Motor neuron (in vitro differentiated cells): ENCODE data around the gene DAW1. TPM values are rescaled to one million over a fixed set of nuclear protein-coding genes. Genes with fewer than 3 reads are reported as not detected.
"Not testable (repeated sequence)": the region's sequence is repeated elsewhere in the genome, so short reads cannot be mapped to it uniquely, and the experiment has no call there.

Source experiments
- ATAC-seq, 8 experiments: fragments of 200-7000 bp; cut with Tn5 transposase; replicated peaks in 6 of 8; 2 replicates each; pipeline ENCODE4 v1.8.0; 2021; ENCODE audit warnings: mild to moderate bottlenecking in 8 of 8, moderate library complexity in 8 of 8
- H3K27ac ChIP-seq, 2 donors: fragments of 250-450 bp; sonication (Bioruptor Pico); 2 replicates each; pipeline ENCODE4 v1.9.0; 2021; ENCODE audit warnings: antibody characterized with exemption in 2 of 2, mild to moderate bottlenecking in 2 of 2, moderate library complexity in 1 of 2
- H3K4me1 ChIP-seq, 2 donors: fragments of 250-450 bp; sonication (Bioruptor Pico); replicated peaks in 1 of 2; 2 replicates each; pipeline ENCODE4 v1.6.1; 2021; ENCODE audit warnings: antibody characterized with exemption in 2 of 2, mild to moderate bottlenecking in 2 of 2, moderate library complexity in 1 of 2
- H3K4me3 ChIP-seq, 5 donors: fragments of 250-450 bp; sonication (Bioruptor Pico); 2 replicates each; pipeline ENCODE4 v1.9.0; 2021; ENCODE audit warnings: antibody characterized with exemption in 5 of 5, mild to moderate bottlenecking in 5 of 5, moderate library complexity in 4 of 5
- WGBS, 10 experiments: fragments of 450-650 bp; shearing (Covaris generic); methylation state at CpG; one replicate each; pipeline ENCODE4 v1.0.0; 2022; 5-methylcytosine and 5-hydroxymethylcytosine counted together
- in situ Hi-C, 9 experiments: fragments of 400-800 bp; cut with MboI; loops; one replicate each; pipeline ENCODE4 v1.15.0; 2021; ENCODE audit warnings: low sequenced_read_pairs in 9 of 9, low pct_unique_long_range_greater_than_20kb in 2 of 9; ENCODE audit not compliant: unreplicated experiment in 9 of 9
- total RNA-seq, 8 experiments: library from RNA; unstranded; fragments of 300-600 nt; gene quantifications; 2 replicates each; pipeline versions ENCODE4 v1.2.3 to v1.2.4, GENCODE V29; 2022

DAW1 gene
- total RNA-seq: 10 to 100 TPM in 1 of 8 experiments, under 1 TPM in 3, not detected in 4; 0.08 to 28.3 (median 0.13) TPM

- 0 to 27% (median 0%) methylated on average over 1 to 3 of the region's 34 CpGs; no CpG with 5 or more reads in 7 of the 10 experiments for WGBS, 10 experiments
- peak; percentile 95 to 100 (median 98) for ATAC-seq
- Histone ChIP-seq H3K27ac (no peak within 1 kb of the TSS), H3K4me1 (no peaks in the 10 kb centered on the region), H3K4me3 (peak within 1 kb of the TSS; percentile 24 to 41 (median 34))
- in situ Hi-C loops: loop anchor here in 1 of 9 experiments (25.0 kb wide), 2 partner anchors 209 to 459 kb away; partner anchors contain the start of gene SCYGR5
These were observed at the start of gene DAW1 for GRCh38 chr2:227871375-227871791. DAW1 (plus strand) TSS chr2:227871631; CDS start chr2:227871690, 59 bp downstream.

- H3K4me1 ChIP-seq: no peaks in the 10 kb centered on the region
- H3K4me3 ChIP-seq: no peak overlapping the region
- ATAC-seq: no peak
- H3K27ac ChIP-seq: no peak overlapping the region
- in situ Hi-C loops: no loop called here
- 40 to 100% (median 79%) methylated on average over 1 to 2 of the region's 2 CpGs; no CpG with 5 or more reads in 1 of the 10 experiments for WGBS, 10 experiments
These were observed 48.9 kb upstream of the DAW1 start for GRCh38 chr2:227822416-227823003.

GRCh38 chr2:227823922-227824321 lies 47.5 kb upstream of the DAW1 start:
- WGBS, 10 experiments: 38 to 100% (median 68%) methylated on average over 1 to 2 of the region's 2 CpGs
- no peak for ATAC-seq
- no peak overlapping the region for H3K27ac ChIP-seq
- H3K4me1 ChIP-seq: no peaks in the 10 kb centered on the region
- no peak overlapping the region for H3K4me3 ChIP-seq
- in situ Hi-C loops: no loop called here

GRCh38 chr2:227824711-227825110 lies 46.7 kb upstream of the DAW1 start:
- Histone ChIP-seq H3K4me3 (no peak overlapping the region), H3K4me1 (no peaks in the 10 kb centered on the region), H3K27ac (no peak overlapping the region)
- WGBS, 10 experiments: 62 to 100% (median 87%) methylated on average over 1 to 7 of the region's 7 CpGs
- in situ Hi-C loops: no loop called here
- no peak for ATAC-seq

GRCh38 chr2:227826019-227826521 lies 45.4 kb upstream of the DAW1 start:
- Histone ChIP-seq H3K4me1 (no peaks in the 10 kb centered on the region), H3K27ac (no peak overlapping the region), H3K4me3 (no peak overlapping the region)
- in situ Hi-C loops: no loop called here
- WGBS, 10 experiments: 40 to 90% (median 74%) methylated on average over 1 to 7 of the region's 10 CpGs; no CpG with 5 or more reads in 2 of the 10 experiments
- no peak for ATAC-seq

- no peak for ATAC-seq
- H3K4me3 ChIP-seq: no peak overlapping the region
- in situ Hi-C loops: no loop called here
- H3K27ac ChIP-seq: no peak overlapping the region
- H3K4me1 ChIP-seq: no peaks in the 10 kb centered on the region
- 0 to 42% (median 33%) methylated on average over 1 to 2 of the region's 2 CpGs; no CpG with 5 or more reads in 4 of the 10 experiments for WGBS, 10 experiments
These were observed 44.9 kb upstream of the DAW1 start for GRCh38 chr2:227826563-227826962.

- in situ Hi-C loops: no loop called here
- WGBS, 10 experiments: 60 to 100% (median 94%) methylated on average over 1 to 6 of the region's 7 CpGs; no CpG with 5 or more reads in 2 of the 10 experiments
- H3K27ac ChIP-seq: no peak overlapping the region
These were observed 44.3 kb upstream of the DAW1 start for GRCh38 chr2:227827143-227827542.

GRCh38 chr2:227828477-227828912 lies 42.9 kb upstream of the DAW1 start:
- Histone ChIP-seq H3K4me3 (no peak overlapping the region), H3K4me1 (no peaks in the 10 kb centered on the region), H3K27ac (no peak overlapping the region)
- no peak for ATAC-seq
- in situ Hi-C loops: no loop called here

More at GRCh38 chr2:227827143-227827542, 44.3 kb upstream of the DAW1 start:
- Histone ChIP-seq H3K4me1 (no peaks in the 10 kb centered on the region), H3K4me3 (no peak overlapping the region)
- no peak for ATAC-seq

- Histone ChIP-seq H3K4me3 (no peak overlapping the region), H3K4me1 (no peaks in the 10 kb centered on the region), H3K27ac (no peak overlapping the region)
- in situ Hi-C loops: no loop called here
- ATAC-seq: no peak
- WGBS, 10 experiments: 47 to 86% (median 67%) methylated on average over 1 to 2 of the region's 2 CpGs; no CpG with 5 or more reads in 1 of the 10 experiments
These were observed 42.1 kb upstream of the DAW1 start for GRCh38 chr2:227829337-227829736.

- ATAC-seq: no peak
- H3K27ac ChIP-seq: no peak overlapping the region
- 50 to 95% (median 85%) methylated on average over 1 to 9 of the region's 10 CpGs; no CpG with 5 or more reads in 1 of the 10 experiments for WGBS, 10 experiments
- in situ Hi-C loops: no loop called here
- H3K4me3 ChIP-seq: no peak overlapping the region
- H3K4me1 ChIP-seq: no peaks in the 10 kb centered on the region
These were observed 37.0 kb upstream of the DAW1 start for GRCh38 chr2:227834423-227834822.

- no peaks in the 10 kb centered on the region for H3K4me1 ChIP-seq
- H3K4me3 ChIP-seq: no peak overlapping the region
- no peak for ATAC-seq
- WGBS, 10 experiments: 63 to 100% (median 85%) methylated on average over 2 to 5 of the region's 5 CpGs
- H3K27ac ChIP-seq: no peak overlapping the region
- in situ Hi-C loops: no loop called here
These were observed 36.3 kb upstream of the DAW1 start for GRCh38 chr2:227834916-227835650.

GRCh38 chr2:227839339-227840129 lies 31.9 kb upstream of the DAW1 start:
- H3K4me3 ChIP-seq, H3K4me1 ChIP-seq, in situ Hi-C loops, H3K27ac ChIP-seq: not testable (repeated sequence)
- WGBS, 10 experiments: 40 to 100% (median 79%) methylated on average over 1 to 5 of the region's 7 CpGs; no CpG with 5 or more reads in 3 of the 10 experiments
- ATAC-seq: peak in 2 of 8 experiments; percentile 43 to 50

GRCh38 chr2:227846831-227847230 lies 24.6 kb upstream of the DAW1 start:
- in situ Hi-C loops: no loop called here

More at GRCh38 chr2:227846831-227847230, 24.6 kb upstream of the DAW1 start:
- H3K4me3 ChIP-seq: no peak overlapping the region
- WGBS, 10 experiments: 38 to 100% (median 100%) methylated on average over 1 of the region's 1 CpG; no CpG with 5 or more reads in 1 of the 10 experiments
- peaks cover 0 to 9% of the 10 kb centered on the region in 2 donors for H3K4me1 ChIP-seq
- H3K27ac ChIP-seq: no peak overlapping the region
- ATAC-seq: no peak
